Measurements from ENCODE around the gene KCNN3.

GRCh38 chr1:154715385-154715784, 154.7 kb downstream of the KCNN3 start:
- TF ChIP-seq CTCF (IDR thresholded peaks at IDR 0.05 in 8 of 11, conservative IDR thresholded peaks at IDR 0.05 in 3 of 11), result no peak
- no peak for TF ChIP-seq POLR2A (IDR thresholded peaks at IDR 0.05)
